H1 (cell line): ENCODE measurements around the gene SLC25A36. TPM values are rescaled to one million over a fixed set of nuclear protein-coding genes. Genes with fewer than 3 reads are reported as not detected.

ENCODE experiments used
- polyA plus RNA-seq, 7 experiments: library from polyadenylated mRNA; depleted of rRNA in 3 of 7; stranded (reverse) in 5 of 7; unstranded in 2 of 7; fragments of >200 nt in 5 of 7; fragments of 200-250 nt in 2 of 7; gene quantifications; 1 replicate in 5 of 7; 2 replicates in 1 of 7; 4 replicates in 1 of 7; pipeline versions ENCODE4 v1.2.1 to v1.2.3, GENCODE V29; 2011 to 2013; ENCODE audit warnings: missing spikeins in 2 of 7, mixed read lengths in 2 of 7
- total RNA-seq: library from RNA; stranded (reverse); fragmentation: NEBNext Ultra II Directional; extraction: Animal tissue kit (Norgen Biotek cat#: 25700); gene quantifications from 2 replicates; pipeline ENCODE4 v1.2.1, GENCODE V29; 2021
- TF ChIP-seq, protein P1 (sequence below): IDR thresholded peaks from 2 replicates; pipeline ENCODE4 v1.6.1; 2011; ENCODE audit warnings: low read length, improper control_type of control experiment
- TF ChIP-seq, protein P2 (sequence below): IDR thresholded peaks from 2 replicates; pipeline ENCODE4 v1.6.1; 2011; ENCODE audit warnings: low read depth, mild to moderate bottlenecking, low read length; ENCODE audit not compliant: insufficient read depth

The SLC25A36 gene
- total and polyA plus RNA-seq, 2 of the 8 experiments (the other 6 are each of a cell fraction or from before 2014, with no cell fraction given), result 42.9 to 71.8 TPM

DNA sequence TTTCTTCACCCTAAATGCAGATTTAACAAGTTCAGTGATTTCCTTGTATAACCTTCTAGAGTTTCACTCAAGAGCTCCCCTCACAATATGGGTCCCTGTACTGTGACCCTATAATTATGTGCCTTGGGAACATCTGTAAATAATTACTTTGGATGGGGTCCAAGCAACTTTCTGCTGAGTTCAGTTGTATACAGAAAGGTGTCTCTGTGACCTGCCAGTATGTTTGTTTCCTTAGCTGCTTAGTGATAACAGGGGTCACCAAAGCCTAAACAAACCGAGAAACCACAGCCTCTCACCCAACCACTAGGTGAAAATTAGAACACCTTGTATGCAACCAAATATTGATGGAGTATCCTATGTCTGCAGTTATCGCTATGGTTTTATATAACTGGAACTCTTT, 29.8 kb upstream of the SLC25A36 start (continued):
- TF ChIP-seq, protein P1, sequence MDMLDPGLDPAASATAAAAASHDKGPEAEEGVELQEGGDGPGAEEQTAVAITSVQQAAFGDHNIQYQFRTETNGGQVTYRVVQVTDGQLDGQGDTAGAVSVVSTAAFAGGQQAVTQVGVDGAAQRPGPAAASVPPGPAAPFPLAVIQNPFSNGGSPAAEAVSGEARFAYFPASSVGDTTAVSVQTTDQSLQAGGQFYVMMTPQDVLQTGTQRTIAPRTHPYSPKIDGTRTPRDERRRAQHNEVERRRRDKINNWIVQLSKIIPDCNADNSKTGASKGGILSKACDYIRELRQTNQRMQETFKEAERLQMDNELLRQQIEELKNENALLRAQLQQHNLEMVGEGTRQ, result no peak
- TF ChIP-seq, protein P2, sequence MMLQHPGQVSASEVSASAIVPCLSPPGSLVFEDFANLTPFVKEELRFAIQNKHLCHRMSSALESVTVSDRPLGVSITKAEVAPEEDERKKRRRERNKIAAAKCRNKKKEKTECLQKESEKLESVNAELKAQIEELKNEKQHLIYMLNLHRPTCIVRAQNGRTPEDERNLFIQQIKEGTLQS, result no peak
